PC-3 (cell line): ENCODE data around the gene BCAS3. TPM values are rescaled to one million over a fixed set of nuclear protein-coding genes. Genes with fewer than 3 reads are reported as not detected.

Experiments
- ATAC-seq: fragments of 200-7000 bp; cut with Tn5 transposase; 2 replicates; pipeline ENCODE4 v1.9.1; 2020; ENCODE audit warnings: mild to moderate bottlenecking, moderate library complexity
- BruUV-seq: library from RNA; stranded (reverse); fragments of 400-500 nt; replicated peaks from 2 replicates; lab custom pipeline; 2021; lab: Mats Ljungman, UMichigan
- CTCF ChIA-PET: fragments of 300-600 bp; sonication (Branson Sonifier 250); formaldehyde crosslinking; loops from one replicate; lab custom pipeline; 2022; ENCODE audit warnings: antibody characterized with exemption; lab: Charles Lee
- POLR2A ChIA-PET: fragments of 300-600 bp; sonication (Branson Sonifier 250); formaldehyde crosslinking; loops from one replicate; lab custom pipeline; 2022; ENCODE audit warnings: antibody characterized with exemption; ENCODE audit not compliant: unreplicated experiment; lab: Charles Lee
- DNase-seq: peaks from one replicate; pipeline ENCODE4 v3.0.0-alpha.2; 2015
- H2AFZ ChIP-seq: fragments of 300-600 bp; sonication (generic); 2 replicates; pipeline ENCODE4 v1.6.0; 2016; ENCODE audit warnings: antibody characterized with exemption, low read length
- H3F3A ChIP-seq: fragments of 300-600 bp; sonication (generic); one replicate; pipeline ENCODE4 v1.6.0; 2017; ENCODE audit warnings: antibody characterized with exemption, low read length, control low read depth, mild to moderate bottlenecking; ENCODE audit not compliant: unreplicated experiment
- H3K27ac ChIP-seq: fragments of 300-600 bp; sonication (generic); 2 replicates; pipeline ENCODE4 v1.5.1; 2016; ENCODE audit warnings: mild to moderate bottlenecking, low read length
- H3K27me3 ChIP-seq: fragments of 300-600 bp; sonication (generic); 2 replicates; pipeline ENCODE4 v1.6.1; 2016; ENCODE audit warnings: low read length, mixed read lengths
- H3K36me3 ChIP-seq: fragments of 300-600 bp; sonication (generic); 2 replicates; pipeline ENCODE4 v1.6.1; 2016; ENCODE audit warnings: low read depth, mixed run types, low read length, mixed read lengths
- H3K4me1 ChIP-seq: fragments of 300-600 bp; sonication (generic); 2 replicates; pipeline ENCODE4 v1.5.1; 2016; ENCODE audit warnings: low read length; ENCODE audit not compliant: insufficient read depth
- H3K4me2 ChIP-seq: fragments of 300-600 bp; sonication (generic); 2 replicates; pipeline ENCODE4 v1.6.0; 2016; ENCODE audit warnings: low read length
- H3K4me3 ChIP-seq: fragments of 300-600 bp; sonication (generic); 2 replicates; pipeline ENCODE4 v1.5.1; 2016; ENCODE audit warnings: mild to moderate bottlenecking, low read length, mixed read lengths
- H3K79me2 ChIP-seq: fragments of 300-600 bp; sonication (generic); 2 replicates; pipeline ENCODE4 v1.6.1; 2017; ENCODE audit warnings: low read length, mixed read lengths
- H3K9ac ChIP-seq: fragments of 300-600 bp; sonication (generic); 2 replicates; pipeline ENCODE4 v1.6.0; 2016; ENCODE audit warnings: mild to moderate bottlenecking, low read length
- H3K9me2 ChIP-seq: fragments of 300-600 bp; sonication (generic); replicated peaks from 2 replicates; pipeline ENCODE4 v1.6.1; 2016; ENCODE audit warnings: mixed run types, low read length, mixed read lengths
- H3K9me3 ChIP-seq: fragments of 300-600 bp; sonication (generic); 2 replicates; pipeline ENCODE4 v1.6.1; 2016; ENCODE audit warnings: low read length, mixed read lengths
- H4K20me1 ChIP-seq: fragments of 300-600 bp; sonication (generic); 2 replicates; pipeline ENCODE4 v1.6.1; 2016; ENCODE audit warnings: low read length, mixed read lengths
- CTCF ChIP-seq: fragments of 300-600 bp; sonication (generic); conservative IDR thresholded peaks from 2 replicates; pipeline ENCODE4 v1.5.1; 2017; ENCODE audit warnings: antibody characterized with exemption, low read depth, mild to moderate bottlenecking, low read length
- EZH2 ChIP-seq: fragments of 300-600 bp; sonication (generic); IDR thresholded peaks from one replicate; pipeline ENCODE4 v1.6.1; 2017; ENCODE audit warnings: antibody characterized with exemption, mild to moderate bottlenecking, low read length; ENCODE audit not compliant: unreplicated experiment
- EZH2phosphoT487 ChIP-seq: fragments of 300-600 bp; sonication (generic); IDR thresholded peaks from 2 replicates; pipeline ENCODE4 v1.6.1; 2018; ENCODE audit warnings: mild to moderate bottlenecking, antibody characterized with exemption, low read length, borderline replicate concordance
- intact Hi-C: fragments of 100-400 bp; cut with micrococcal nuclease; formaldehyde crosslinking; loops from 2 replicates; pipeline ENCODE4 v1.9.0; 2023
- total RNA-seq: library from RNA; depleted of rRNA; stranded (reverse); fragments of >200 nt; gene quantifications from 2 replicates; pipeline ENCODE4 v1.2.3, GENCODE V29; 2014

The BCAS3 gene
- total RNA-seq, 1 experiment from 2014 or later = 25.9 TPM

GRCh38 chr17:61283043-61283442 lies 605.4 kb downstream of the BCAS3 start:
- no peaks in the 10 kb centered on the region for H3K9me2 ChIP-seq
- no peak overlapping the region for H3K4me3 ChIP-seq
- intact Hi-C loops = no loop called here
- no peaks in the 10 kb centered on the region for H3K4me1 ChIP-seq
- no peak overlapping the region for H3K27ac ChIP-seq
- no peak overlapping the region for H3K4me2 ChIP-seq
- H3K27me3 ChIP-seq = no peaks in the 10 kb centered on the region
- no peaks in the 10 kb centered on the region for H3K9me3 ChIP-seq
- CTCF ChIA-PET = no interaction called here
- H2AFZ ChIP-seq = no peak overlapping the region
- H4K20me1 ChIP-seq = no peaks in the 10 kb centered on the region
- POLR2A ChIA-PET = no interaction called here
- H3F3A ChIP-seq = no peaks in the 10 kb centered on the region
- no peaks in the 10 kb centered on the region for H3K79me2 ChIP-seq
- no TSS peak for BruUV-seq
- no peaks in the 10 kb centered on the region for H3K36me3 ChIP-seq
- DNase-seq = no peak
- TF ChIP-seq EZH2 (no peak), EZH2phosphoT487 (no peak), CTCF (no peak)
- no peak overlapping the region for H3K9ac ChIP-seq
- no peak for ATAC-seq

- DNase-seq (peak; percentile 57), ATAC-seq (no peak)
- no peaks in the 10 kb centered on the region for H3K27me3 ChIP-seq
- H3K4me2 ChIP-seq = no peak overlapping the region
- no peak overlapping the region for H2AFZ ChIP-seq
- H3K4me1 ChIP-seq = no peaks in the 10 kb centered on the region
- TF ChIP-seq EZH2phosphoT487 = no peak
- H3K4me3 ChIP-seq = no peak overlapping the region
- no peak overlapping the region for H3K27ac ChIP-seq
- no peaks in the 10 kb centered on the region for H3K36me3 ChIP-seq
- intact Hi-C loops = no loop called here
- no peaks in the 10 kb centered on the region for H3F3A ChIP-seq
- H3K9me3 ChIP-seq = no peaks in the 10 kb centered on the region
- POLR2A ChIA-PET = no interaction called here
- no peaks in the 10 kb centered on the region for H3K79me2 ChIP-seq
- H3K9ac ChIP-seq = no peak overlapping the region
- H3K9me2 ChIP-seq = no peaks in the 10 kb centered on the region
- BruUV-seq = no TSS peak
- H4K20me1 ChIP-seq = no peaks in the 10 kb centered on the region
- CTCF ChIA-PET = no interaction called here
Measured at GRCh38 chr17:61284174-61284573, 606.5 kb downstream of the BCAS3 start.

GRCh38 chr17:61284746-61285145 lies 607.1 kb downstream of the BCAS3 start:
- H3K27me3 ChIP-seq = no peaks in the 10 kb centered on the region
- intact Hi-C loops = no loop called here
- DNase-seq (no peak), ATAC-seq (no peak)
- no peaks in the 10 kb centered on the region for H3K9me2 ChIP-seq
- CTCF ChIA-PET = no interaction called here
- H3K4me1 ChIP-seq = no peaks in the 10 kb centered on the region
- H3K27ac ChIP-seq = no peak overlapping the region
- H3K4me2 ChIP-seq = no peak overlapping the region
- H3K9ac ChIP-seq = no peak overlapping the region
- no peak overlapping the region for H2AFZ ChIP-seq
- POLR2A ChIA-PET = no interaction called here
- no peaks in the 10 kb centered on the region for H4K20me1 ChIP-seq
- H3F3A ChIP-seq = no peaks in the 10 kb centered on the region
- no peaks in the 10 kb centered on the region for H3K9me3 ChIP-seq
- H3K79me2 ChIP-seq = no peaks in the 10 kb centered on the region
- TF ChIP-seq CTCF (no peak), EZH2phosphoT487 (no peak), EZH2 (no peak)
- H3K36me3 ChIP-seq = no peaks in the 10 kb centered on the region
- H3K4me3 ChIP-seq = no peak overlapping the region
- BruUV-seq = no TSS peak
